GM18868 (cell line): ENCODE data around the gene PACRGL.
A peak's percentile ranks its signal among the peaks of the same experiment; 100 is the strongest.
"Not testable (repeated sequence)": the region's sequence is repeated elsewhere in the genome, so short reads cannot be mapped to it uniquely, and the experiment has no call there.

Source experiments
- ATAC-seq: cut with Tn5 transposase; IDR thresholded peaks from one replicate; pipeline ENCODE4 v1.9.1; 2021; ENCODE audit warnings: mild to moderate bottlenecking, moderate library complexity; ENCODE audit not compliant: unreplicated experiment

PACRGL gene

DNA sequence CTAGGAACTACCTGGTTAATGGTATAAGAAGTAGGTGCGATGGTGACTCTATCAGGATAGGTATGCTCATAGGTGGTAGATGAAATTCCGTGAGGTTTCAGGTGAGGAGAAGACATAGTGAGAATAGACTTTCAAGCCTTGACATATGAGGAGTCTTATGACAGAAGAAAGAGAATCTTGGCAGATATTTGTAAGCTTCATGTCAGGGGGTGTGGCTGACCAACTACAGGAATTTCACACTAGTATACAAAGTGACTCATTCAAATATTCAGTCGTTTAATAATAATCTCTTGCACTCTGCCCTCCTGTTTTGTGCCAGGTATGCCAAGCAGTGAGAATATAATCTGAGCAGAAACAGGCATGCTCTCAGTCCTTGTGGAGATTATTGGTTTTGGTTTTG lies 22.8 kb downstream of the PACRGL start:
- ATAC-seq = no peak

DNA sequence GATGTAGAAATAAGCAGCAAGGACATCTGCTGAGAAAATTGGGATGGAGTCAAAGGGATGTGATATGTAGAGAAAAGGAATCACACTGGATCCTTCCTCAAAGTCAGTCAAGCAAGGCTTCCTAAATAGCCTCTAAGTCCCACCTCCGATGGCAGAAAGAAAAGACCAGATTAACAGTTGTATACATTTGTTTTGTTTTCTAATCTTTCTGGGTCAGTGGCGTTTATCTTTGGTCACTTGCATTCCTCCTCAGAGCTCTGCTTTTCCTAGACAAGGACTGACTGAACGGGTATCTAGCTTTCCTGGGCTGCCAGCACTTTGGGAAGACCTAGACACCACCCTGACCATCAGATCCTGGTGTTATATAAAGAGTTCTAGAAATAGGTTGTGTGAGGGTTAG lies 23.2 kb downstream of the PACRGL start:
- ATAC-seq = no peak

DNA sequence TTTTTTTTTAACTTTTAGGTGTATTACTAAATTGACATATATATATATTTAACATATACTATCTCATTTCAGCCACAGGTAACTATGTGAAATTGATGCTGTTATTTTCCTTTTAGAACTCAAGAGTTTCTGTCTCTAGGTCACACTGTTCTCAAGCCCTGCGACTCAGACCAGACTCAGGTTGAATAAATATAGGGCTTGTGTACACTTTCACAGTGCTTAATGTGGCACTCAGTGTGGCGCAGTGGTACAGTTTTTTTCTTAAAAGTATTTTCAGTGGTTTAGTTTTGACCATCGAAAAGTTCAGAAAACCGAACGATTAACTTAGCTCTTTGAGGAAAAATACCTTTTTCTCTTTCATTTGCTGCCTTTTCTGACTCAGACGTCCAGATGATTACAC lies 24.7 kb downstream of the PACRGL start:
- ATAC-seq = no peak

DNA sequence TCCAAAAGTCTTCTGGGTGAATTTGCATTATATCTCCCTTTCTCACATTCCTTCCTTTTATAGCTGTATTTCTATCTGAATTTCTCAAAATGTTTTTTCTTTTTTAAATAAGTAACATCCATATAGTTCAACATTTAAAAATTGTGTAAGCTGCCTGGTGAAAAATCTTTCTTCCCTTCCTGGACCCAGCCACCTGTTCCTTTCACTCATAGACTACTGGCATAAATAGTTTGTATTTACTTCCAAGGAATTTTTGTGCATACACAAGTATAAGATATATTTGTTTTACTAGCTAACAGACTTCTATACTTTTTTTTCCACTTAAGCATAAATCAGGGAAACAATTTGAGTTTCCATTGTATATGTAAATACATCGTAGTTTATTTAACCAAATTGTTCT lies 35.7 kb downstream of the PACRGL start:
- no peak for ATAC-seq

DNA sequence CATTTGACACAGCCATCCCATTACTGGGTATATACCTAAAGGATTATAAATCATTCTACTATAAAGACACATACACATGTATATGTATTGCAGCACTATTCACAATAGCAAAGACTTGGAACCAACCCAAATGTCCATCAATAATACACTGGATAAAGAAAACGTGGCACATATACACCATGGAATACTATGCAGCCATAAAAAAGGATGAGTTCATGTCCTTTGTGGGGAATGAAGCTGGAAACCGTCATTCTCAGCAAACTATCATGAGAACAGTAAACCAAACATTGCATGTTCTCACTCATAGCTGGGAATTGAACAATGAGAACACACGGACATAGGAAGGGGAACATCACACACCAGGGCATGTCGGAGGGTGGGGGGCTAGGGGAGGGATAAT lies 45.7 kb downstream of the PACRGL start:
- ATAC-seq = not testable (repeated sequence)

DNA sequence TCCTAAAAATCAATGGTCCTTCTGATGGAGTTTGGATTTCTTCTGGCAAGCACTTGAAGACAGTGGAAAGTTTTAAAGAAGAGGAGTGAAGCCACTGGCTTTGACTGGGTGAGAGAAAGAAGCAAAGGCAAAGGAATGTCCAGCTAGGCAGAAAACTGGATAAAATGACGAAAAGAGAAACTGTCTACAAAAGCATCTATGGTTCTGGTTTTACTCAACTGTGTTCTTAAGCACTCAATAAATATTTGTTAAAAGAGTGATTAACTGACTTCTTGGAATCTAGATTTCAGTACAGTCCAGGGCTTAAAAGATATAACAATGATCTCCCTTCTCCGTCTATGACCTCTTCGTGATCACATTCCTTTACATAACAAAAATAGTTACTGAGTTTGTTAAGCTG lies 52.4 kb downstream of the PACRGL start:
- ATAC-seq = no peak

DNA sequence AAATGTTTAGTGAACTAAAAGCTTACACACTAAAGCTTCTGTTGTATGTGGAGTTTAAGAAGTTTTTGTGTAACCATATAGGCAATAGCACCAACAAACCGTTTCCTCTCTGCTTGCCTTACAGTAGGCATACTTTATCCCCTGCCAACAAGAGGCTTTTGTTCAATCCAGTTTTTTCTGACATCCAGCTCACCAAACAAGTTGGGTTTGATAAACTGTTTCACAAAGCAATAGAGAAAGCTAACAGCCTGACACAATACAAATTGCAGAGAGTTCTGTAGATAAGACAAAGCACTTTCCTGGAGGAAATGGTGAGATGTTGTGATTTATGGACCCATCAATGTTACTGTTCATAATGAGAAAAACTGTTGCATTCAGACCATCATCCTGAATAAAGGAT lies 53.8 kb downstream of the PACRGL start:
- ATAC-seq = no peak

DNA sequence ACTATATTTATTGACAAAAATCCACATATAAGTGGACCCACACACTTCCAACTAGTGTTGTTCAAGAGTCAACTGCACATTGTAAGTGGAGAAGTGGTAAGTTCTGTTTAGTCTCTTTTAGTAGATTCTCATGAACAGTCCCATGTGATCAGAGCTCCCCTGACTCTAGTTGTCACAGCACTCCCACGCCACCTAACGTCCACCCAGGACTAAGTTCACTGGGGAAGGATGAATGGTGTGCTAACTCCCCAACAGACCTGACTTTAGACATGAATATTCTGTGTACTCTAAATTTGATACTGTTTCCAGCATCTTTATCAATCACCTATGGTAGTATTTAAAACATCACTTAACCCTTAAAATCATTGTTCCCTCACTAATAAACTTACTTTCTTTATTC lies 59.8 kb downstream of the PACRGL start:
- peak; percentile 61 for ATAC-seq

DNA sequence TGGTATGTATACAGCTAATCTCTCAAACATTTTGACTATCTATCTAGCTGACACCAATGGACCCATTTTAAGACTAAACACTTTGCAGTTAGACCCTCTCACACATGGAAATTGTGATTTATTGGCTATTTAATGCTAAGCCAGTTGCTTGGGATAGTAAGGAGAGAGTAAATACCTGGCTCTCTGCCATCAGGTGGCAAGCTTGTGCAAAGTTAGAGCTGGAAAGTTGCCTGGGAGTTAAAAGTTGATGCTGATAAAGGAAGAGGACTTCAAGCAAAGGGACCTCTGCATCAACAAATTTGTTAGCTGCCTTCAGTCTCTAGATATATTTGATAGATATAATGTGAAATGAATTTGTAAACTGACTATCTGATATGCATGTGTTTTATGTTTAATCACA lies 61.1 kb downstream of the PACRGL start:
- no peak for ATAC-seq

DNA sequence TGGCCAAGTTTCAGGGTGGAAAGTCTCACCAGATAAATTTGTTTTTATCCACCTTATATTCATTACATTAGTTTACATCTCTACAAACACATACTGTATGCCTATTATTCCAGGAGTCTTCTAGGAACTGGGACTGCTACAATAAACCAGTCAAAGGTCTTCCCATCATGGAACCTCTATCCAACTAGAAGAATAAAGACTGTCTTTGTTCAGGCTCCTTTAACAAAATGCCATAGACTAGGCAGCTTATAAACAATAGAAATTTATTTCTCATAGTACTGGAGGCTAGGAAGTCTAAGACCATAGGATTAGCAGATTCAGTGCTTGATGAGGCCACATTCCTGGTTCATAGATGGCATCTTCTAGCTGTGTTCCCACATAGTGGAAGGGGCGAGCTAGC lies 61.6 kb downstream of the PACRGL start:
- ATAC-seq = no peak

DNA sequence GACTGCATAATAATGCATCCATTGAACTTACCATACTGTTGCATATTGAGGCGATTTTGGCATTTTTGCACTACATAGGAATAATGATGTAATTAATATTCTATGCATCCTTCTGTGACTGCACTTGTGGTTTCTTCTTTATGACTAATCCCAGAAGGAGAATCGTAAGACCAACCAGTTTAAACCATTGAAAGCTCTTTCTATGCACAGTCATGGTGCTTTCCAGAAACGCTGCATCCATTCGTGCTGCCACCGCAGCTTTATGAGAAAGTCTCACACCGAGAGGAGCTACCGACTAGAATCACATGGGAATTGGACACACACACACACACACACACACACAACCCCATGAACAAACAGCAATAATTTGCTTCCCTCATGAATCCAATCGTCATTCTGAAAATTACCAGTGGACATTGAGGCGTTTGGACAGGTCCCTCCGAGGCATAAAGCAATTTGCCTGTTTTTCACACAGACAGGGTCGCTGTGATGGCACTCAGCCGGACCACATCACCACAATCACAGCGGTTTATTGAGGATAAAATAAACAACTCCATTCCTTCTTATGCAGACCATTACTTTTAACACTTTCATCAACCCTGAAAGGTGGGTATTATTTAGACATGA lies 64.2 kb downstream of the PACRGL start:
- no peak for ATAC-seq

DNA sequence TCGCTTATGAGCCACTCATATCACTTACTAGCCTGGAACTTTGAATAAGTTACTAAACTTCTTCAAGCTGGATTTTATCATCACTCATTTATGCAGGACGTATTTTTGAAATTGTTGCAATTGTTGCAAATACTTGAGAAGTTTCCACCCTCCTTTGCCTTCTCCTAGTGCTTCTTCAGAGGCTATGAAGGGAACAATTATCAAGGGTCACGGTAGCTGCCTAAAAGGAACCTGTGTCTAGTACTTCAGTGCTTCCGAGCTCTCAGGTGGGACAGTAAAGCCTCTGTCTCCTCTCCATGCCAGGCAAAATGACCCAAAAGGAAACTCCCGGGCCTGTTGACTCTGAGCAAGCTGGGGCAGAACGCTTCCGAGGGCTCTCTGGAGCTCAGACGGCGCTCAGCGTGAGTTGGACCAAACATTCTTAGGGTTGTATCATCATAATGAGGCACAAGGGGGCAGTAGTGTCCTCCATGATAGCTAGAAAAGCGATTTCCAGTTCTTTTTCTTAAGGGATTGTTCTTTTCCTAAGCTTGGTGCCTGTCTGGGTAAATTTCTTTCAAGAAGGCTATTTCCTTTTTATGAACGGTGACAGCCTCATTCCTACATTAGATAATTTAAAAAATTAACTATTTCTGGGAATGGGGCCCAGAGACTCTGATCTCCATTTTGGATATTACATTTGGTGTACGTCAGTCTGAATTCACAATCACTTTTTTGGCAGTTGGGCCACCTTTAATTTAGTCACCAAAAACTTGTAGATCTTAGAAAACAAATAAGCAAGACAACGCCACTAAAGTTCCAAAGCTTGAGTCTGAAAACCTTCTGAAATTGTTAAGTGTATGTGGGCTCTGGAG lies 73.1 kb downstream of the PACRGL start:
- peak; percentile 90 for ATAC-seq

DNA sequence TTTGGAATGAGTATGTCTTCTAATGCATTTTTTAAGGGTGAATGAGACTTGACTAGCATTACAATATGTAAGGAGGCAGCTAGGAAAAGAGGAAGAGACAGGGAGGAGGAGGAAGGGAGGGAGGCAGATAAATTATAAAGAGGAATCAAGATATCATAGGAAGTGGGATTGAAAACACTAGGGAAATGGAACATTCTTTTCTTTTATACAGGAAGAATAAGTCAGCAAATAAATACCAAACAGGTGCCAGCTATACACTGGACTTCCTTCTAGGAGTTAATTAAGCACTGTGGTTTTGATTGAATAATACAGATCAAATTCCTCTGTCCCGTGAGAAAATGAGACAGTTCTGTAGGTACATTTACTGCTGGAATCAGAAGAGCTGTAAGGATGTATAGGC lies 78.6 kb downstream of the PACRGL start:
- ATAC-seq = no peak

DNA sequence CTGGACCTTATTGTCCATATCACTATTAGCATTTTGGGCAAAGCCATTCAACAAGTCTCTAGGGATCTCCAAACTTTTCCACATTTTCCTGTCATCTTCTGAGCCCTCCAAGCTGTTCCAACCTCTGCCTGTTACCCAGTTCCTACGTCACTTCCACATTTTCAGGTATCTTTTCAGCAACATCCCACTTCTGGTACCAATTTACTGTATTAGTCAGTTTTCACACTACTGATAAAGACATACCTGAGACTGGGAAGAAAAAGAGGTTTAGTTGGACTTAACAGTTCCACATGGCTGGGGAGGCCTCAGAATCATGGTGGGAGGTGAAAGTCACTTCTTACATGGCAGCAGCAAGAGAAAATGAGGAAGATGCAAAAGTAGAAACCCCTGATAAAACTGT lies 82.9 kb downstream of the PACRGL start:
- ATAC-seq = not testable (repeated sequence)

DNA sequence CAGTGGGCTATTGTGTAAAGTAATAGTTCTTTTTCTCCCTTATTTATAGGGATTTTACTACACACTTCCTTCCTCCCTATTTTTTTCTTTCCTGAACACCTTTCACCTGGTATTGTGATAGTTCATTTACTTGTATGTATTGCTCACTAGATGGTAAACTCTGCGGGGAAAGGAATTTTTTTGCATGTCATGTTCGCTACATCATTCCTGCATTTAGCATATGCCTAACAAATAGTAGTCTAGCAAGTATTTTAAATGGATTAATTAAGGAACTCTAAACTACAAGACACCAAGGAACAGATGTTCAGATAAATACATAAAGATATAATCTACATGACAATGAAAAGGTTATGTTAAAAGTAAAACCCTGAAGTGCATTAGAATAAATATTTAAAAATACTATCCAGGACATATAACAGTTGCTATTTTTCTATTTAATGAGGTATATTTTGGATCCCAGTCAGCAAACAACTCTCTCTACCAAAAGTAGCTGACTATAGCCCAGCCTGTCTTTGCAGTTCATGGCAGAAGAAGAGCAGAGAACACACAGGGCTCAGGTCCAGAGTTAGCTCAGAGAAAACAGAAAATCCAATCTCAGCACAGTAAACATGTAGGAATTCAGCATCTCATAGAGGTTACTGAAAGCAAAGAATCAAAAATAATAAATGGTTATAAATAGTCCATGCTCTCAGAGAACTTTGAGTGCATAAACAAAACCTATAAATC lies 87.8 kb downstream of the PACRGL start:
- ATAC-seq = no peak
